GM11168 (cell line): ENCODE measurements around the gene CORO7.
"Not testable (repeated sequence)": the region's sequence is repeated elsewhere in the genome, so short reads cannot be mapped to it uniquely, and the experiment has no call there.

ENCODE experiments used
- in situ Hi-C: fragments of 300-500 bp; cut with MboI; formaldehyde crosslinking; loops from one replicate; pipeline ENCODE4 v1.12.0; 2022; ENCODE audit warnings: low sequenced_read_pairs; ENCODE audit not compliant: unreplicated experiment

CORO7 gene

DNA sequence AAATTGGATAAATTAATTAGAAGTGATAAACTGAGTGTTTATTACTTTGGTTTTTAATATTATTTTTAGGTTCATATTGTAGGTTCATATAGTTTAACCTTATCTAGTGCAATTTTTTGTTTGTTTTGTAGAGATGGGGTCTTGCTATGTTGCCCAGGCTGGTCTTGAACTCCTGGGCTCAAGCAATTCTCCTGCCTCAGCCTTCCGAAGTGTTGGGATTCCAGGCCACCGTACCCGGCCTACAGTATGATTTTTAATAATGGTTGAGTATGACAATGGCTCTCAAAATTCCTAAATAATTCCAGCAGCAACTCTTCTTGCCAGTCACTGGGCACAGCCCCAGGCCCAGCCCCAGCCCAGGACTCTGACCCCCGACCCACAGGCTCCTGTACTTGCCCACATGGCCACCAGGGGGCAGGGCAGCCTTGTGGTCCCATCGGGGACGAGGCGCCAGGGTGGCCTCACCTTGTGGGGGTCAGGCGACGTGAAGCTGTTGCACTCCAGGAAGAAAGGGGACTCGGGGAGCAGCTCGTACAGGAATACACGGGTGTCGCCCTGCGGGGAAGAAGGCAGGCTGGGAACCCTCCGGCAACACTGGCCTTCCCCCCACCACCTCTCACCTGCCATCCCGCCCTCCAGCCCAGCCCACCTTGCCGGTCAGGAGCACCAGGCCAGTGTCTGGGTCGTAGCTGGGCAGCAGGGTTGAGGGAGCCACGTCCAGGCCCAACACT is 57.4 kb downstream of the CORO7 start:
- in situ Hi-C loops = no loop called here

- in situ Hi-C loops = no loop called here
These were observed 58.2 kb downstream of the CORO7 start for GRCh38 chr16:4358236-4358635.

- in situ Hi-C loops = no loop called here
These were observed 59.6 kb downstream of the CORO7 start for GRCh38 chr16:4356820-4357219.

GRCh38 chr16:4354512-4355409 is 61.6 kb downstream of the CORO7 start:
- in situ Hi-C loops = no loop called here

DNA sequence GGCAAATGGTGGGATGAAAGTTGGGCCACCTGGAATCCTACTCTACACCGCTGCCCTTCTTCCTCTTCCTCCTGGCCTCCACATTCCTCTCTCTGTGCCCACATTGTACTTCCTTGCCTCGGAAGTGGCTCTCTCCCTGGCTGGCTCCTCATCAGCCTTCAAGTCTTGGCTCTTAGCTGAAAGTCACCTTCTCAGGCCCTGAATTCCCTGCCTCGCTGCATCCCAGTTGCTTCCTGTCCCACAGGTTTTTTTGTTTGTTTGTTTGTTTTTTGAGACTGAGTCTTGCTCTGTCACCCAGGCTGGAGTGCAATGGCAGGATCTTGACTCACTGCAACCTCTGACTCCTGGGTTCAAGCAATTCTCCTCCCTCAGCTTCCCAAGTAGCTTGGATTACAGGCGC is 62.7 kb downstream of the CORO7 start:
- in situ Hi-C loops = no loop called here

- in situ Hi-C loops = no loop called here
These were observed 63.6 kb downstream of the CORO7 start for GRCh38 chr16:4352843-4353242.

- in situ Hi-C loops = no loop called here
These were observed 64.5 kb downstream of the CORO7 start for GRCh38 chr16:4351880-4352279.

- in situ Hi-C loops = no loop called here
These were observed 65.4 kb downstream of the CORO7 start, which contains the start of gene PAM16 for GRCh38 chr16:4350787-4351659. Gene PAM16 (minus strand): TSS chr16:4351321. CDS start chr16:4351234, 87 bp downstream.

- in situ Hi-C loops = no loop called here
These were observed 66.0 kb downstream of the CORO7 start for GRCh38 chr16:4350365-4350786.

DNA sequence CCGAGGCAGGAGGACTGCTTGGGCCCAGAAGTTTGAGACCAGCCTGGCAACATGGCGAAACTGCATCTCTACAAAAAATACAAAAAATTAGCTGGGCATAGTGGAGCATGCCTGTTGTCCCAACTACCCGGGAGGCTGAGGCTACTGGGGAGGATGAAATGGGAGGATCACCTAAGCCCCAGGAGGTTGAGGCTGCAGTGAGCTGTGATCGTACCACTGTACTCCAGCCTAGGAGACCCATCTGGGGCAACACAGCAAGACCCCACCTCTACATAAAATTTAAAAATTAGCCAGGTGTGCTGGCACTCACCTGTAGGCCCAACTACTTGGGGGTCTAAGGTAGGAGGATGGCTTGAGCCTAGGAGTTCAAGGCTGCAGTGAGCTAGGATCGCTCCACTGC is 67.1 kb downstream of the CORO7 start:
- in situ Hi-C loops = no loop called here

DNA sequence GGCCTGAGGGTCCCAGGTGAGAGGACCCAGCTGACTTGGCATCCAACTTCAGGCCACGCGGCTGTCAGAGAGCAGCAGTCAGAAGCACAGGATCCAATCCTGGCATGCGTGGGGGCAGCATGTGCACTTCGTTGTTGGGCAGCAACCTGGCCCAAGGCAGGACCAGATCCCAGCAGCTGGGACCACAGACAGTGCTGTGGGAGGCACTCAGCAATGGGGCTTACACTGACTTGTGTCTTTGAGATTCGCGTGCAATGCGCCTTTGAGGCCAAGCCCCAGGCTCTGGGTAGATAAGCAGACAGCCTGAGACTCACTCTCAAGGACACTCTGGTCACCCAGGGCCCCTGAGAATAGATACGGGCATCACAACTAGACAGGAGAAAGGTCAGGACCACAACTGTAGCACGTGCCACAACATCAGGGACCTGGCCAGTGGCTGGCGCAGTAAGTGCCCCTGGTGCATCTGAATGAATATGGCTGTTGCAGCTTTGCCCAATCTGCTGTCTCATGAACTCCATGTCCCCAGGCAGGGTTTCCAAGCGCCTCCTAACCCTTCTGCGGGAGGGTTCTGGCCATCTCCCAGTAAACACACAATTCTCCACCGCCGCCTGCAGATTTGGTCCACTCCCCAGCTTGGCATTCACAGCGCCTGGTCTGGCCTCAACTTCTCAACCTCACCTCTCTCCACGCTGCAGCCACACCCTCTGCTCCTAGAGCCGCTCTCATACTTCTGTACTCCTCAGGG is 68.5 kb downstream of the CORO7 start:
- in situ Hi-C loops = no loop called here

GRCh38 chr16:4347010-4347409 is 69.4 kb downstream of the CORO7 start:
- in situ Hi-C loops = no loop called here

DNA sequence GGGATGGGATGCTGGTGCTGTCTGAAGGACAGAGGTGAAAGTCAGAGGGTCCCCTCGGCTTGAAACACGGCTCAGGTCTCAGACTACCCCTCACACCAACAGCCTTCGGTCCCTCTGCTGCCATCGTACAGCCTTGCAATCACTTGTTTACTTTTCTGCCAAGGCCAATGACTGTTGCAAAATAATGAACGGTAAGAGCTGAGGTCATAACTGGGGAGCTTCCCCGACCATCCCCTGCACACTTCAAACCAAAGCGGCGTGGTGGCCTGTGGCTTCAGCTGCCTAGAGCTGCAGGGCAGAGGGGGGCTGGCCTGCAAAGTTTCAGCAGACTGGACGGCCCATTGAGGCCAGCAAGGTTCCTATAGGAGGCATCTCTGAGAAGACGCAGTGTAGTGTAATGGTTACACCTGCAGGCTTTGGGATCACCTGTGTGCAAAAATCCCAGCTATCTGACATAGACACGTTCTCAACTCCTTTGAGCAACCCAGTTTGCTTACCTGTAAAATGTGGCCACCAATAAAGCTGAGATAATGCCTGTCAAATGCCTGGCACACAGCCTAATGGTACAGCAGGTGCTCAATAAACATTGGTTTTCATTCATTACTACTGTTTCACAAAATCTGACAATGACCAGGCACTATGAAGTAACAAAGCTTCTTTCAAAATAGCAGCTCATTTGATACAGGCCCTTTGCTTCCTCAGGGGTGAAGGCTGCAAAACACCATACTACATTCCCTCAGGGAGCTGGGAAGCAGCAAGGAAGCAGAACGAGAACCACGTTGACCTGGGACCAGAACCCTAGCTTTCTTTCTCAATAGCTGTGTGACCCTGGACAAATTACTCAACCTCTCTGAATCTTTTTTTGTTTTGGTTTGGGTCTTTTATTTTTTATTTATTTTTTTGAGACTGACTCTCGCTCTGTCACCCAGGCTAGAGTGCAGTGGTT is 70.3 kb downstream of the CORO7 start:
- in situ Hi-C loops = no loop called here

- in situ Hi-C loops = no loop called here
These were observed 71.2 kb downstream of the CORO7 start for GRCh38 chr16:4344983-4345835.

- in situ Hi-C loops = not testable (repeated sequence)
These were observed 72.0 kb downstream of the CORO7 start for GRCh38 chr16:4344300-4344982.

DNA sequence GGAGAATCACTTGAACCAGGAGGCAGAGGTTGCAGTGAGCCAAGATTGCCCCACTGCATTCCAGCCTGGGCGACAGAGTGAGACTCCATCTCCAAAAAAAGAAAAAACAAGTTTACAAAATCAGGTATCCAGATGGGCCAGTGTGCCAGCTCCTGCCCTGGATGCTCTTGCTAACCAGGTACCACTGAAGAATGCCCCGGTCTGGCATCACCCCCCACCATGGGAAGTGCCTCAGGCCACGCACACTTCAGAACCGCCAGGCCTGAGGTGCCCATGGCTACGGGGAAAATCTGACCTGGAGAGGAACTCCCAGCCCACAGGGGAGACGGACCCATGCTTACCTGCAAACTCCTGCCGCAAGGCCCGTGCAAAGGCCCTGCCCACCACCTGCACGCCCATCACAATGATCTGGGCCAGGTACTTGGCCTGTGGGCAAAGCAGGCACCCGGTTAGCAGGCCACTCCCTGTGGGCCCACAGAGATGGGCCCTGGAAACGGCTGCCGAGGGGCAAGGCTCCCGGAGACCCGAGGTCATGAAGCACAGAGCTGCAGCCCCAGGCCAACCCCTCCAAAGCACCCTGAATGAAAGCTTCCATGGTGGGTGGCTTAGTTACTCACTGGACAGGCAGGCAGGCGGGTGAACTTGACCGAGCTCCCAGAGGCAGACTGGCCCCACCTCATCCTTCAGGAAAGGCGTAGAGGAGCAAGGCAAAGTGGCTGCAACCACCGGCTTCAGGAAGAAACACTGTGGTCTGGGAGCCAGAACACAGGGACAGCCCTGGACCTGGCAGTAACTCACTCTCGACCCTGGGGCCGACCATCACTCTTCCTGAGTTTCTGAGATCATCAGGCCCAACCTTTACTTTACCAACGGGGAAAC is 73.3 kb downstream of the CORO7 start:
- in situ Hi-C loops = no loop called here
